GM03348 (cell line): ENCODE measurements around the gene PSKH1.

Source experiments
- DNase-seq: peaks from one replicate; pipeline ENCODE4 v3.0.0; 2012; ENCODE audit warnings: low spot score

PSKH1 gene

GRCh38 chr16:67865318-67865717 is 27.7 kb upstream of the PSKH1 start:
- DNase-seq = peak; percentile 38

DNA sequence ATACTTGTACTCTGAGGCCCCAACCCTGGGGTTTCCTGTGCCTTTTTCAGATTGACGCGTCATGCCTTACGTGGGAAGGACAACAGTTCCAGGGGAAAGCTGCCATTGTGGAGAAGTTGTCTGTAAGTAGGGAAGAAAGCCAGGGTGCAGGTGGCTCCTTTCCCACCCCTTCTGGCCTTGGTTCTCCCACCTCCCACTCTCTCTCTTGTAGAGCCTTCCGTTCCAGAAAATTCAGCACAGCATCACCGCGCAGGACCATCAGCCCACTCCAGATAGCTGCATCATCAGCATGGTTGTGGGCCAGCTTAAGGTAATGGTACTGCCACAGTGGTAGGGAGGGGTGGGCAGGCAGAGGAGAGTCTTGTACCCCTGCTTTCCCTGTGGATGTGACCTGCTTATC is 24.8 kb upstream of the PSKH1 start:
- no peak for DNase-seq

DNA sequence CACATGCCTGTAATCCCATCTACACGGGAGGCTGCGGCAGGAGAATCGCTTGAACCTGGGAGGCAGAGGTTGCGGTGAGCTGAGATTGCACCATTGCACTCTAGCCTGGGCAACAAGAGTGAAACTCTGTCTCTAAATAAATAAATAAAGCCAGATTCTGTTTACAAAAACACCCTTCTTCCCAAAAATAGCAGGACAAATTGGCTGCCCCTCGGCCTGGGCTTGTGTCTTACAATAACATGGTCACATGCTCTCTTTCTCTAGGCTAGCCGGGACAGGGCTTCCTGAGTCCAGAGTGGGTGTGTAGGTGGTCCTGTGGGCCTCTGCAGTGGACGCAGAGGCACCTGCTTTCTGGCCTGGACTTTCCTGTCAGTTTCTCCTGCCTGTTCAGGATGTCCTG is 23.4 kb upstream of the PSKH1 start:
- DNase-seq = no peak

GRCh38 chr16:67871256-67871655 is 21.8 kb upstream of the PSKH1 start:
- DNase-seq = no peak

GRCh38 chr16:67872131-67872630 is 20.9 kb upstream of the PSKH1 start:
- DNase-seq = no peak

DNA sequence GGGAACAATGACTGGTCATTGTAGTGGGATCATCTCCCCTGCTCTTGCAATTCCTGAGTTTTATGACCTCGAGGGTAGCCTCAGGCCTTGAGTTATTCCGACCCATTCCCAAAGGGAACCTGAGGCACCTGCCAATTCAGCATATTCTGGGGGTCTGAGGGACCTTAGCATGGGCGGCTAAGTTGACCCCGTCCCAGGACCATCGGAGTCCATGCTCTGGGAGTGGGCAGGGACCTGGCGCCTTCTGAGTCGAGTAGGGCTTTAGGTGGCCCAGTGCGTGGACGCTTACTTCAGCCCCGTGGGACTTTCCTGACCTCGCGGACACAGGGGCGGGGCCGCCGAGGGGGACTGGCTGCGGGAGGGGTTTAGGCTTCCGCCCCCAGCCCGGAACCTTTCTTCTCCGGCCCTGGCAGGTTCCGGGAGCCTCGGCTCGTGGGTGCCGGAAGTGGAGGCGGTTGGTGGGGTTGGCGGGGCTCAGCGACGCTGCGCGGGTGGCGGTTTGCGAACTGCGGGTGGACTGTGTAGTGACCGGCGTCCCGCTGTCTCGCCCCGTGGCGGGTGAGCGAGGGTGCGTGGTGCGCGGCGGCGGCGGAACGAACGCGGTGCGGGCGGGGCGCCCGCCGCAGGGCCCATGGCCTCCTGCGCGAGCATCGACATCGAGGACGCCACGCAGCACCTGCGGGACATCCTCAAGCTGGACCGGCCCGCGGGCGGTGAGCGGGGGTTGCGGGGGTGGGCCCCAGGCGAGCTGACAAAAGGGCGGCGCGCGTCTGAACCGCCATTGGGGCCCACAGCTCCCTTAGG is 20.2 kb upstream of the PSKH1 start, which contains the start of gene EDC4:
Gene EDC4, plus strand, starts transcription at position 422 of the 804 bp plus-strand sequence. Its CDS starts 210 bp downstream, at position 632.
- peak; percentile 95 for DNase-seq

GRCh38 chr16:67873435-67874370 is 19.4 kb upstream of the PSKH1 start:
- peak; percentile 41 for DNase-seq

GRCh38 chr16:67874372-67874771 is 18.7 kb upstream of the PSKH1 start:
- DNase-seq = no peak

GRCh38 chr16:67877064-67877463 is 16.0 kb upstream of the PSKH1 start:
- no peak for DNase-seq

DNA sequence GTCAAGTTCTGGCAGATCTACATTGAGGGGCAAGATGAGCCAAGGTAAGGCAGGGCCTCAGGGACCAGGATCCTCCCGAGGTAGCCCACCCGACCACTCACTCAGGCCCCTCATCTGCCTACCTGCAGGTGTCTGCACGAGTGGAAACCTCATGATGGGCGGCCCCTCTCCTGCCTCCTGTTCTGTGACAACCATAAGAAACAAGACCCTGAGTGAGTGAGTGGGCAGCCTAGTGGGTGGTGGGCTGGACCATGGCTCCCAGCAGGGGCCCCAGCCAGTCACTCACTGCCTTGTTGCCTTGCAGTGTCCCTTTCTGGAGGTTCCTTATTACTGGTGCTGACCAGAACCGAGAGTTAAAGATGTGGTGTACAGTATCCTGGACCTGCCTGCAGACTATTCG is 14.8 kb upstream of the PSKH1 start:
- DNase-seq = no peak

DNA sequence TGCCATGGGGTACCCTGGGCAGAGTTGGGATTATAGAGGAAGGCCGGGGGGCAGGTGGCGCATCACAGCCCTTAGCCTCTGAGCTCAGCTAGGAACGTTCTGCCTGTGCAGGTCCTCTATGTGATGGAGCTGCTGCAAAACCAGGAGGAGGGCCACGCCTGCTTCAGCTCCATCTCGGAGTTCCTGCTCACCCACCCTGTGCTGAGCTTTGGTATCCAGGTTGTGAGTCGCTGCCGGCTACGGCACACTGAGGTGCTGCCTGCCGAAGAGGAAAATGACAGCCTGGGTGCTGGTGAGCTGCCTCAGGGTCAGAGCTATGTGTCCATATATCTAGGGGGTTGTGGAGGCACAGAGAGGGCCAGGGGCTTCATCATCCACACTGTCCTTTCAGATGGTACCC is 14.2 kb upstream of the PSKH1 start:
- DNase-seq = no peak

DNA sequence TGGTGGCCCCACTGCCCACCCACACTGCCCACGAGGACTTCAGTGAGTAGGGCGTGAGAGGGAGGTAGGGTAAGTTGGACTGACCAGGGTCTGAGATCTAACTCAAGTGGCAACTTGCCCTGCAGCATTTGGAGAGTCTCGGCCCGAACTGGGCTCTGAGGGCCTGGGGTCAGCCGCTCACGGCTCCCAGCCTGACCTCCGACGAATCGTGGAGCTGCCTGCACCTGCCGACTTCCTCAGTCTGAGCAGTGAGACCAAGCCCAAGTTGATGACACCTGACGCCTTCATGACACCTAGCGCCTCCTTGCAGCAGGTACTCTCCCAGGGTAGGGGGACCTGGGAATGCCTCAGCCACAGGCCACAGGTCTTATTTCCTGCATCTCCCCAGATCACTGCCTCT is 13.6 kb upstream of the PSKH1 start:
- DNase-seq = no peak

DNA sequence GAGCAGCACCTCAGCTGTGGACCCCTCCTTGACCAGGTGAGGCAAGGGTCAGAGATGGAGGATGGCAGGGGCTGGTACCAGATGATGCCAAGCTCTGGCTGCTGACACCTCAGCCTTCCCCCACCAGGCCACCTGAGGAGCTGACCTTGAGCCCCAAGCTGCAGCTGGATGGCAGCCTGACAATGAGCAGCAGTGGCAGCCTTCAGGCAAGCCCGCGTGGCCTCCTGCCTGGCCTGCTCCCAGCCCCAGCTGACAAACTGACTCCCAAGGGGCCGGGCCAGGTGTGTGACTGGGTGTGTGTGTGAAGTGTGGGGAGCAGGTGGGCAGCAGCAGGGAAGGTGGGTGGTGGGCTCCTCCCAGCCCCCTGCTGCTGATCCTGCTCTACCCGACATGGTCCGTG is 13.1 kb upstream of the PSKH1 start:
- no peak for DNase-seq

DNA sequence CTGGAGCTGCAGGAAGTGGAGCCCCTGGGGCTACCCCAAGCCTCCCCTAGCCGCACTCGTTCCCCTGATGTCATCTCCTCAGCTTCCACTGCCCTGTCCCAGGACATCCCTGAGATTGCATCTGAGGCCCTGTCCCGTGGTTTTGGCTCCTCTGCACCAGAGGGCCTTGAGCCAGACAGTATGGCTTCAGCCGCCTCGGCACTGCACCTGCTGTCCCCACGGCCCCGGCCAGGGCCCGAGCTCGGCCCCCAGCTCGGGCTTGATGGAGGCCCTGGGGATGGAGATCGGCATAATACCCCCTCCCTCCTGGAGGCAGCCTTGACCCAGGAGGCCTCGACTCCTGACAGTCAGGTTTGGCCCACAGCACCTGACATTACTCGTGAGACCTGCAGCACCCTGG is 12.5 kb upstream of the PSKH1 start:
- DNase-seq = no peak

- no peak for DNase-seq
These were observed 11.4 kb upstream of the PSKH1 start for GRCh38 chr16:67881621-67882161.

DNA sequence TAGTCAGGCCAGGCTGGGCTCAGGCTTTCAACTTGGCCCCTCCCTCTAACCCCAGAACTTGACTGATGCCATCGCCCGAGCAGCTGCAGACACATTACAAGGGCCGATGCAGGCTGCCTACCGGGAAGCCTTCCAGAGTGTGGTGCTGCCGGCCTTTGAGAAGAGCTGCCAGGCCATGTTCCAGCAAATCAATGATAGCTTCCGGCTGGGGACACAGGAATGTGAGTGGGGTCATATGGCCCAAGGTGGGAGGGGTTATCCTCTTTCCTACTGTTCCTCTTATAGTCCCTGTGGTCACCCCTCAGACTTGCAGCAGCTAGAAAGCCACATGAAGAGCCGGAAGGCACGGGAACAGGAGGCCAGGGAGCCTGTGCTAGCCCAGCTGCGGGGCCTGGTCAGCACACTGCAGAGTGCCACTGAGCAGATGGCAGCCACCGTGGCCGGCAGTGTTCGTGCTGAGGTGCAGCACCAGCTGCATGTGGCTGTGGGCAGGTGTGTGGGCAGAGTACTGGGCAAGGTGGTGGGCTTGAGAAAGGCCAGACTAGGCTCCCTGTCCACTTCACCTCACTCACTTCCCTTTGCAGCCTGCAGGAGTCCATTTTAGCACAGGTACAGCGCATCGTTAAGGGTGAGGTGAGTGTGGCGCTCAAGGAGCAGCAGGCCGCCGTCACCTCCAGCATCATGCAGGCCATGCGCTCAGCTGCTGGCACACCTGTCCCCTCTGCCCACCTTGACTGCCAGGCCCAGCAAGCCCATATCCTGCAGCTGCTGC is 10.5 kb upstream of the PSKH1 start:
- DNase-seq = no peak

- DNase-seq = no peak
These were observed 9.7 kb upstream of the PSKH1 start for GRCh38 chr16:67883146-67883871.

GRCh38 chr16:67883872-67884261 is 9.2 kb upstream of the PSKH1 start:
- peak; percentile 85 for DNase-seq

DNA sequence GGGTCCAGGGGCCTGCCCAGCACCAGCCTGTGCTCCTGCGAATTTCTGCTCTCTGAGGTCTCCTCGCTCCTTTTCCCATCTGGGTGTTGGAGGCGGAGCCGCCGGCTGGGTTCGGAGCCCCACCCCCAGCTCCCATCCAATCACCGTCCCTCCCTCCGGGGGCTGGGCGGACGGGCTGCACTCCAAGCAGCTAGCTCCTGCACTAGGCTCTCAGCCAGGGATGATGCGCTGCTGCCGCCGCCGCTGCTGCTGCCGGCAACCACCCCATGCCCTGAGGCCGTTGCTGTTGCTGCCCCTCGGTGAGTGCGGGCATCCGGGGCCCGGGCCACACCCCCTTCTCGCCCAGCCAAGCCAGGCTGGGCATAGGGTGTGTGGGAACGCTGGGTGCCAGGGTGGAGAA is 8.4 kb upstream of the PSKH1 start, which contains the start of gene NRN1L:
Gene NRN1L, plus strand, starts transcription at position 202 of the 400 bp plus-strand sequence. Its CDS starts 19 bp downstream, at position 221.
- peak; percentile 97 for DNase-seq

GRCh38 chr16:67885545-67885944 is 7.5 kb upstream of the PSKH1 start:
- no peak for DNase-seq

DNA sequence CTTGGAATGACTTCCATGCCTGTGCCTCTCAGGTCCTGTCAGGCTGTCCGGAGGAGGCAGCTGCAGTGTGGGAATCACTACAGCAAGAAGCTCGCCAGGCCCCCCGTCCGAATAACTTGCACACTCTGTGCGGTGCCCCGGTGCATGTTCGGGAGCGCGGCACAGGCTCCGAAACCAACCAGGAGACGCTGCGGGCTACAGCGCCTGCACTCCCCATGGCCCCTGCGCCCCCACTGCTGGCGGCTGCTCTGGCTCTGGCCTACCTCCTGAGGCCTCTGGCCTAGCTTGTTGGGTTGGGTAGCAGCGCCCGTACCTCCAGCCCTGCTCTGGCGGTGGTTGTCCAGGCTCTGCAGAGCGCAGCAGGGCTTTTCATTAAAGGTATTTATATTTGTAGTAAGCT is 7.1 kb upstream of the PSKH1 start:
- DNase-seq = no peak
